ENCODE measurements around the gene RTP2.

GRCh38 chr3:187665010-187665409 lies 37.3 kb downstream of the RTP2 start:
- no peak for TF ChIP-seq EZH2 (IDR thresholded peaks at IDR 0.05; ENCODE audit: borderline replicate concordance)
- TF ChIP-seq, protein P1, sequence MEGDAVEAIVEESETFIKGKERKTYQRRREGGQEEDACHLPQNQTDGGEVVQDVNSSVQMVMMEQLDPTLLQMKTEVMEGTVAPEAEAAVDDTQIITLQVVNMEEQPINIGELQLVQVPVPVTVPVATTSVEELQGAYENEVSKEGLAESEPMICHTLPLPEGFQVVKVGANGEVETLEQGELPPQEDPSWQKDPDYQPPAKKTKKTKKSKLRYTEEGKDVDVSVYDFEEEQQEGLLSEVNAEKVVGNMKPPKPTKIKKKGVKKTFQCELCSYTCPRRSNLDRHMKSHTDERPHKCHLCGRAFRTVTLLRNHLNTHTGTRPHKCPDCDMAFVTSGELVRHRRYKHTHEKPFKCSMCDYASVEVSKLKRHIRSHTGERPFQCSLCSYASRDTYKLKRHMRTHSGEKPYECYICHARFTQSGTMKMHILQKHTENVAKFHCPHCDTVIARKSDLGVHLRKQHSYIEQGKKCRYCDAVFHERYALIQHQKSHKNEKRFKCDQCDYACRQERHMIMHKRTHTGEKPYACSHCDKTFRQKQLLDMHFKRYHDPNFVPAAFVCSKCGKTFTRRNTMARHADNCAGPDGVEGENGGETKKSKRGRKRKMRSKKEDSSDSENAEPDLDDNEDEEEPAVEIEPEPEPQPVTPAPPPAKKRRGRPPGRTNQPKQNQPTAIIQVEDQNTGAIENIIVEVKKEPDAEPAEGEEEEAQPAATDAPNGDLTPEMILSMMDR (IDR thresholded peaks at IDR 0.05; ENCODE audit: poor library complexity), result no peak
- no peak for TF ChIP-seq EZH2phosphoT487 (IDR thresholded peaks at IDR 0.05; ENCODE audit: low read depth, severe bottlenecking, unreplicated experiment)

Data from hepatocyte (in vitro differentiated cells).